Measurements from ENCODE around the gene NMRK2. TPM values are rescaled to one million over a fixed set of nuclear protein-coding genes. Genes with fewer than 3 reads are reported as not detected.

Gene NMRK2
- total and polyA plus RNA-seq, 4 donors = 0.13 to 1.0 (median 0.26) TPM; not detected in 1

DNA sequence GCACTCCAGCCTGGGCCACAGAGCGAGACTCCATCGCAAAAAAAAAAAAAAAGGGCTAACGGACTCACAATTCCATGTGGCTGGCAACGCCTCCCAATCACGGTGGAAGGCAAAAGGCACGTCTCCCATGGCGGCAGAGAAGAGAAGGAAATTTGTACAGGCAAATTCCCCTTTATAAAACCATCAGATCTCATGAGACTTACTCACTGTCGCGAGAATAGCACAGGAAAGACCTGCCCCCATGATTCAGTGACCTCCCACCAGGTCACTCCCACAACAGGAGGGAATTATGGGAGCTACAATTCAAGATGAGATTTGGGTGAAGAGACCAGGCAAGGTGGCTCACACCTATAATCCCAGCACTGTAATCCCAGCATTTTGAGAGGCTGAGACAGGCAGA lies 18.7 kb upstream of the NMRK2 start:
- Histone ChIP-seq H3K4me1 (ENCODE audit: control insufficient read depth in 5 of 5, insufficient read depth in 5 of 5, low read length in 5 of 5) (no peaks in the 10 kb centered on the region), H3K36me3 (ENCODE audit: control insufficient read depth in 4 of 4, insufficient read depth in 4 of 4, low read length in 4 of 4) (no peaks in the 10 kb centered on the region), H3K4me3 (no peak overlapping the region), H3K27me3 (ENCODE audit: control insufficient read depth in 3 of 3, insufficient read depth in 3 of 3, low read length in 2 of 3) (no peaks in the 10 kb centered on the region), H3K9me3 (ENCODE audit: control insufficient read depth in 4 of 4, insufficient read depth in 3 of 4, low read length in 3 of 4) (peaks cover 0 to 10% (median 6%) of the 10 kb centered on the region in 4 donors), H3K9ac (ENCODE audit: insufficient read depth in 1 of 2, low read length in 2 of 2) (no peak overlapping the region), H3K27ac (ENCODE audit: low read depth in 1 of 2, low read length in 1 of 2) (no peak overlapping the region)
- ATAC-seq (ENCODE audit: insufficient read depth, low FRiP score) (no peak), DNase-seq (no peak)
- TF ChIP-seq, protein P1, sequence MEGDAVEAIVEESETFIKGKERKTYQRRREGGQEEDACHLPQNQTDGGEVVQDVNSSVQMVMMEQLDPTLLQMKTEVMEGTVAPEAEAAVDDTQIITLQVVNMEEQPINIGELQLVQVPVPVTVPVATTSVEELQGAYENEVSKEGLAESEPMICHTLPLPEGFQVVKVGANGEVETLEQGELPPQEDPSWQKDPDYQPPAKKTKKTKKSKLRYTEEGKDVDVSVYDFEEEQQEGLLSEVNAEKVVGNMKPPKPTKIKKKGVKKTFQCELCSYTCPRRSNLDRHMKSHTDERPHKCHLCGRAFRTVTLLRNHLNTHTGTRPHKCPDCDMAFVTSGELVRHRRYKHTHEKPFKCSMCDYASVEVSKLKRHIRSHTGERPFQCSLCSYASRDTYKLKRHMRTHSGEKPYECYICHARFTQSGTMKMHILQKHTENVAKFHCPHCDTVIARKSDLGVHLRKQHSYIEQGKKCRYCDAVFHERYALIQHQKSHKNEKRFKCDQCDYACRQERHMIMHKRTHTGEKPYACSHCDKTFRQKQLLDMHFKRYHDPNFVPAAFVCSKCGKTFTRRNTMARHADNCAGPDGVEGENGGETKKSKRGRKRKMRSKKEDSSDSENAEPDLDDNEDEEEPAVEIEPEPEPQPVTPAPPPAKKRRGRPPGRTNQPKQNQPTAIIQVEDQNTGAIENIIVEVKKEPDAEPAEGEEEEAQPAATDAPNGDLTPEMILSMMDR (IDR thresholded peaks at IDR 0.05; ENCODE audit: control extremely low read depth, extremely low read depth) = no peak
- 78 to 85% methylated on average over 6 to 7 of the region's 9 CpGs for WGBS, 2 donors

DNA sequence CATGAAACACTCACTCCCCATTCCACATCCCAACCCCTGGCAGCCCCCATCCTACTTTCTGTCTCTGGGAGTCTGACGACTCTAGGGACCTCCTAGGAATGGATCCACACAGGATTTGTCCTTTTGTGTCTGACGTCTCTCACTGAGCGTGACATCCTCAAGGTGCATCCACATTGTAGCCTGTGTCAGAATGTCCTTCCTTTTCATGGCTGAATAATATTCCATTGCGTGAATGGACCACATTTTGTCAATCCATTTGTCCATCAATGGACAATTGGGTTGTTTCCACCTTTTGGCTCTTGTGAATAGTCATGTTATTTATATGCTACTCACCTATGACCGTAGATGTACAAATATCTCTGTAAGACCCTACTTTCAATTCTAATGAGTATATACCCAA lies 16.8 kb upstream of the NMRK2 start:
- Histone ChIP-seq H3K9me3 (ENCODE audit: control insufficient read depth in 4 of 4, insufficient read depth in 3 of 4, low read length in 3 of 4) (peaks cover 0 to 8% (median 3%) of the 10 kb centered on the region in 4 donors), H3K27me3 (ENCODE audit: control insufficient read depth in 3 of 3, insufficient read depth in 3 of 3, low read length in 2 of 3) (no peaks in the 10 kb centered on the region), H3K4me3 (no peak overlapping the region), H3K36me3 (ENCODE audit: control insufficient read depth in 4 of 4, insufficient read depth in 4 of 4, low read length in 4 of 4) (no peaks in the 10 kb centered on the region), H3K4me1 (ENCODE audit: control insufficient read depth in 5 of 5, insufficient read depth in 5 of 5, low read length in 5 of 5) (no peaks in the 10 kb centered on the region), H3K27ac (ENCODE audit: low read depth in 1 of 2, low read length in 1 of 2) (no peak overlapping the region), H3K9ac (ENCODE audit: insufficient read depth in 1 of 2, low read length in 2 of 2) (no peak overlapping the region)
- DNase-seq (no peak), ATAC-seq (ENCODE audit: insufficient read depth, low FRiP score) (no peak)
- WGBS, 2 donors = 92 to 99% methylated on average over 5 of the region's 5 CpGs
- TF ChIP-seq, protein P1 (IDR thresholded peaks at IDR 0.05; ENCODE audit: control extremely low read depth, extremely low read depth) = no peak

DNA sequence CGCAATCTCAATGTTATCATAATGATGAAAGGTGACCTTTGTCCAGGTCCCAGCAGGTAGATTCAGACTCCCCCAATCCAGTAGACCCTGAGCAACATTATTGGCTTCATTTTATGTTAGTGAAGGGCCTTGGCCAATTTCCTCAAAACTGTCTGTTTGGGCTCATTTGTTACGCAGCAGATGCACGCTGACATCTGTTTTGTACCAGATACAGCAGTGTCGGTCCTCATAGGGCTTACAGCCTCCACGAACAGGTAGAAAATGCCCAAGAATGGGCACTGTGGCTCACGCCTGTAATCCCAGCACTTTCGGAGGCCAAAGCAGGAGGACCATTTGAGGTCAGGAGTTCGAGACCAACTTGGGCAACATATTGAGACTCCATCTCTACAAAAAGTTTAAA lies 13.1 kb upstream of the NMRK2 start:
- 94 to 95% methylated on average over 8 of the region's 8 CpGs for WGBS, 2 donors
- TF ChIP-seq, protein P1 (IDR thresholded peaks at IDR 0.05; ENCODE audit: control extremely low read depth, extremely low read depth) = no peak
- ATAC-seq (ENCODE audit: insufficient read depth, low FRiP score) (no peak), DNase-seq (no peak)
- Histone ChIP-seq H3K27me3 (ENCODE audit: control insufficient read depth in 3 of 3, insufficient read depth in 3 of 3, low read length in 2 of 3) (no peaks in the 10 kb centered on the region), H3K4me3 (no peak overlapping the region), H3K36me3 (ENCODE audit: control insufficient read depth in 4 of 4, insufficient read depth in 4 of 4, low read length in 4 of 4) (no peaks in the 10 kb centered on the region), H3K9me3 (ENCODE audit: control insufficient read depth in 4 of 4, insufficient read depth in 3 of 4, low read length in 3 of 4) (peaks cover 0 to 19% (median 7%) of the 10 kb centered on the region in 4 donors), H3K27ac (ENCODE audit: low read depth in 1 of 2, low read length in 1 of 2) (no peak overlapping the region), H3K9ac (ENCODE audit: insufficient read depth in 1 of 2, low read length in 2 of 2) (no peak overlapping the region), H3K4me1 (ENCODE audit: control insufficient read depth in 5 of 5, insufficient read depth in 5 of 5, low read length in 5 of 5) (no peaks in the 10 kb centered on the region)

DNA sequence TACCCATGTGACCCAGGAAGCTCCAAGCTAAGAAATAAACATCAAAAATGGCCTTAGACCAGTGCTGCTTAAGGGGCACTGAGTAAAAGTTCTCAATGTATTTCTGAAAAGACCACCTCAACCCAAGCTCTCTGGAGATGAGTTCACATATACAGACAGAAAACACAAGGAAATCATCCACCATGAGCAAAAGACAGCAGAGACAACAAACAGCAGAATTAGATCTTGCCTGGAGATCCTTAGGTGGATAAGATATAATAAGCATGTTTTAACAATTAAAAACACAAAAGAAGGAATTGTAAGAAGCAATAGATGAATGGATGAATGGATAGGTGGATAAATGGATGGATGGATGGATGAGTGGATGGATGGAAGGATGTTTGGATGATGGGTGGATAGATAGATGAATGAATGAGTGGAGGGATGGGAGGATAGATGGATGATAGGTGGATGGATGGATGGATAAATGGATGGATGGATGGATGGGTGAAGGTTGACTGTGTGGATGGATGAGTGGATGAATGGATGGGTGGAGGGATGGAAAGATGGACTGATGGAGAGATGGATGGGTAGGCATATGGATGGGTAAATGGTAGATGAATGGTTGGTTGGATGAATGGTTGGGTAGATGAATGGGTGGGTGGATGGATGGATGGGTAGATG lies 9.6 kb upstream of the NMRK2 start:
- Histone ChIP-seq H3K36me3 (ENCODE audit: control insufficient read depth in 4 of 4, insufficient read depth in 4 of 4, low read length in 4 of 4) (no peaks in the 10 kb centered on the region), H3K9ac (ENCODE audit: insufficient read depth in 1 of 2, low read length in 2 of 2) (no peak overlapping the region), H3K27ac (ENCODE audit: low read depth in 1 of 2, low read length in 1 of 2) (no peak overlapping the region), H3K9me3 (ENCODE audit: control insufficient read depth in 4 of 4, insufficient read depth in 3 of 4, low read length in 3 of 4) (peaks cover 0 to 19% (median 5%) of the 10 kb centered on the region in 4 donors), H3K4me3 (no peak overlapping the region), H3K4me1 (ENCODE audit: control insufficient read depth in 5 of 5, insufficient read depth in 5 of 5, low read length in 5 of 5) (no peaks in the 10 kb centered on the region), H3K27me3 (ENCODE audit: control insufficient read depth in 3 of 3, insufficient read depth in 3 of 3, low read length in 2 of 3) (no peaks in the 10 kb centered on the region)
- DNase-seq (no peak), ATAC-seq (ENCODE audit: insufficient read depth, low FRiP score) (no peak)
- TF ChIP-seq, protein P1 (IDR thresholded peaks at IDR 0.05; ENCODE audit: control extremely low read depth, extremely low read depth) = no peak

All from lung (tissue), 12 donors.